ENCODE results near the gene CLDN3. TPM values are rescaled to one million over a fixed set of nuclear protein-coding genes. Genes with fewer than 3 reads are reported as not detected.

Gene CLDN3
- total and polyA plus RNA-seq, 9 of the 15 experiments (the other 6 are each of a cell fraction or from before 2014, with no cell fraction given), result 0.29 TPM; not detected in 8

DNA sequence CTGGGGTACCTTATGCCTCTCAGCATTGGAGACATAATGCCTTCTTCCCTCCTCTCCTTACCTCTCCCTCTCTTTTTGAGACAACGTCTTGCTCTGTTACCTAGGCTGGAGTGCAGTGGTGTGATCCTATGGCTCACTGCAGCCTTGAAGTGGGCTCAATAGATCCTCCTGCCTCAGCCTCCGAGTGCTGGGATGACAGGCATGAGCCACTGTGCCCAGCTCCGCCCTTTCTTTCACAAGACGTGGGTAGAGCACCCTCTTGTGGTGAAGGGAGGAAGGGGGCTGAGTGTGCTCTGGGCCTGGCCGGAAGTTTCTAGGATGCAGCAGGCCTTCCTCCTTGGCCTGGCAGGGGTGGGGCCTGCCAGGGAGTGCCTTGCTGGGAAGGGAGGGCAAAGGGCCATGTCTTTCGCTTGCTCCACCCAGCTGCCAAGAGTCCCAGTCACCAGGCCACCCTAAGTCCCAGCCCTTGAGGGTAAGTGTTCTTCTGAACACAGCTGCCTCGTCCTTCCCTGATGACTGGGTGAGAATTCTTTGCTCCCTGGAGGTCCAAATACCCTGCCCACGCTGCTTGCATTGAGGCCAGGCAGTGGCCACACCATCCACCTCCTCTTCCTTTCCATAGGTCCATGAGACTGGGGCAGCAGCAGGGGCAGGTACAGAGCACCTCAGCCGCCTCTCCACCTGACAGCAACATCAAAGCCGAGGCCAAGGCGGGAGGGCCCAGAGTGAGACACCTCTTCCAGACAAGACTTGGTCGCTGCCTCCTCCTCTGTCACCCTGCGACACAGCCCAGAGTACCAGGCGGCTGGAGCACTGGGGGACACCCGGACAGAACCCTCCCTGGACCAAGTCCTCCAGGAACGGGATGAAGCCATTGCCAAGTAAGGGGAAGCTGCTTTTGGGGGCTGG, 35.2 kb downstream of the CLDN3 start (continued):
- TF ChIP-seq, protein P1, sequence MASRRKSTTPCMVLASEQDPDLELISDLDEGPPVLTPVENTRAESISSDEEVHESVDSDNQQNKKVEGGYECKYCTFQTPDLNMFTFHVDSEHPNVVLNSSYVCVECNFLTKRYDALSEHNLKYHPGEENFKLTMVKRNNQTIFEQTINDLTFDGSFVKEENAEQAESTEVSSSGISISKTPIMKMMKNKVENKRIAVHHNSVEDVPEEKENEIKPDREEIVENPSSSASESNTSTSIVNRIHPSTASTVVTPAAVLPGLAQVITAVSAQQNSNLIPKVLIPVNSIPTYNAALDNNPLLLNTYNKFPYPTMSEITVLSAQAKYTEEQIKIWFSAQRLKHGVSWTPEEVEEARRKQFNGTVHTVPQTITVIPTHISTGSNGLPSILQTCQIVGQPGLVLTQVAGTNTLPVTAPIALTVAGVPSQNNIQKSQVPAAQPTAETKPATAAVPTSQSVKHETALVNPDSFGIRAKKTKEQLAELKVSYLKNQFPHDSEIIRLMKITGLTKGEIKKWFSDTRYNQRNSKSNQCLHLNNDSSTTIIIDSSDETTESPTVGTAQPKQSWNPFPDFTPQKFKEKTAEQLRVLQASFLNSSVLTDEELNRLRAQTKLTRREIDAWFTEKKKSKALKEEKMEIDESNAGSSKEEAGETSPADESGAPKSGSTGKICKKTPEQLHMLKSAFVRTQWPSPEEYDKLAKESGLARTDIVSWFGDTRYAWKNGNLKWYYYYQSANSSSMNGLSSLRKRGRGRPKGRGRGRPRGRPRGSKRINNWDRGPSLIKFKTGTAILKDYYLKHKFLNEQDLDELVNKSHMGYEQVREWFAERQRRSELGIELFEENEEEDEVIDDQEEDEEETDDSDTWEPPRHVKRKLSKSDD (conservative IDR thresholded peaks at IDR 0.05; ENCODE audit: low read length), result no peak
- TF ChIP-seq NCOA1 (IDR thresholded peaks at IDR 0.05; ENCODE audit: low read depth) (0 out of 2 replicates have a peak, but pooled peaks have one; percentile 15), CHD1 (IDR thresholded peaks at IDR 0.05; ENCODE audit: low read length) (no peak), PHB (CRISPR knock-in tag; IDR thresholded peaks at IDR 0.05) (no peak), MYC (IDR thresholded peaks at IDR 0.05; ENCODE audit: low read depth, low read length) (peak; percentile 70), MYC (CRISPR knock-in tag; IDR thresholded peaks at IDR 0.05; ENCODE audit: borderline replicate concordance, low read depth) (no peak), PTRF (tag; IDR thresholded peaks at IDR 0.05) (no peak), ZBTB17 (CRISPR knock-in tag; IDR thresholded peaks at IDR 0.05) (peak; percentile 71; the same call in 1 of the 2 replicates), EGR1 (conservative IDR thresholded peaks at IDR 0.05) (no peak), FOSL1 (tag; conservative IDR thresholded peaks at IDR 0.05) (no peak), ZKSCAN1 (IDR thresholded peaks at IDR 0.05; ENCODE audit: low read depth, low read length) (0 out of 2 replicates have a peak, but pooled peaks have one; percentile 46), HMGN3 (IDR thresholded peaks at IDR 0.05; ENCODE audit: borderline replicate concordance, extremely low read depth, insufficient read length, low read depth, low read length) (no peak), NCOA2 (IDR thresholded peaks at IDR 0.05; ENCODE audit: partially characterized antibody in 2 of 2) (no peak)
- TF ChIP-seq, protein P2, sequence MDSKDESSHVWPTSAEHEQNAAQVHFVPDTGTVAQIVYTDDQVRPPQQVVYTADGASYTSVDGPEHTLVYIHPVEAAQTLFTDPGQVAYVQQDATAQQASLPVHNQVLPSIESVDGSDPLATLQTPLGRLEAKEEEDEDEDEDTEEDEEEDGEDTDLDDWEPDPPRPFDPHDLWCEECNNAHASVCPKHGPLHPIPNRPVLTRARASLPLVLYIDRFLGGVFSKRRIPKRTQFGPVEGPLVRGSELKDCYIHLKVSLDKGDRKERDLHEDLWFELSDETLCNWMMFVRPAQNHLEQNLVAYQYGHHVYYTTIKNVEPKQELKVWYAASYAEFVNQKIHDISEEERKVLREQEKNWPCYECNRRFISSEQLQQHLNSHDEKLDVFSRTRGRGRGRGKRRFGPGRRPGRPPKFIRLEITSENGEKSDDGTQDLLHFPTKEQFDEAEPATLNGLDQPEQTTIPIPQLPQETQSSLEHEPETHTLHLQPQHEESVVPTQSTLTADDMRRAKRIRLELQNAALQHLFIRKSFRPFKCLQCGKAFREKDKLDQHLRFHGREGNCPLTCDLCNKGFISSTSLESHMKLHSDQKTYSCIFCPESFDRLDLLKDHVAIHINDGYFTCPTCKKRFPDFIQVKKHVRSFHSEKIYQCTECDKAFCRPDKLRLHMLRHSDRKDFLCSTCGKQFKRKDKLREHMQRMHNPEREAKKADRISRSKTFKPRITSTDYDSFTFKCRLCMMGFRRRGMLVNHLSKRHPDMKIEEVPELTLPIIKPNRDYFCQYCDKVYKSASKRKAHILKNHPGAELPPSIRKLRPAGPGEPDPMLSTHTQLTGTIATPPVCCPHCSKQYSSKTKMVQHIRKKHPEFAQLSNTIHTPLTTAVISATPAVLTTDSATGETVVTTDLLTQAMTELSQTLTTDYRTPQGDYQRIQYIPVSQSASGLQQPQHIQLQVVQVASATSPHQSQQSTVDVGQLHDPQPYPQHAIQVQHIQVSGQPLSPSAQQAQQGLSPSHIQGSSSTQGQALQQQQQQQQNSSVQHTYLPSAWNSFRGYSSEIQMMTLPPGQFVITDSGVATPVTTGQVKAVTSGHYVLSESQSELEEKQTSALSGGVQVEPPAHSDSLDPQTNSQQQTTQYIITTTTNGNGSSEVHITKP (IDR thresholded peaks at IDR 0.05; ENCODE audit: partially characterized antibody), result no peak
- TF ChIP-seq, protein P3, sequence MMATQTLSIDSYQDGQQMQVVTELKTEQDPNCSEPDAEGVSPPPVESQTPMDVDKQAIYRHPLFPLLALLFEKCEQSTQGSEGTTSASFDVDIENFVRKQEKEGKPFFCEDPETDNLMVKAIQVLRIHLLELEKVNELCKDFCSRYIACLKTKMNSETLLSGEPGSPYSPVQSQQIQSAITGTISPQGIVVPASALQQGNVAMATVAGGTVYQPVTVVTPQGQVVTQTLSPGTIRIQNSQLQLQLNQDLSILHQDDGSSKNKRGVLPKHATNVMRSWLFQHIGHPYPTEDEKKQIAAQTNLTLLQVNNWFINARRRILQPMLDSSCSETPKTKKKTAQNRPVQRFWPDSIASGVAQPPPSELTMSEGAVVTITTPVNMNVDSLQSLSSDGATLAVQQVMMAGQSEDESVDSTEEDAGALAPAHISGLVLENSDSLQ (IDR thresholded peaks at IDR 0.05), result peak; percentile 94
- TF ChIP-seq, protein P4, sequence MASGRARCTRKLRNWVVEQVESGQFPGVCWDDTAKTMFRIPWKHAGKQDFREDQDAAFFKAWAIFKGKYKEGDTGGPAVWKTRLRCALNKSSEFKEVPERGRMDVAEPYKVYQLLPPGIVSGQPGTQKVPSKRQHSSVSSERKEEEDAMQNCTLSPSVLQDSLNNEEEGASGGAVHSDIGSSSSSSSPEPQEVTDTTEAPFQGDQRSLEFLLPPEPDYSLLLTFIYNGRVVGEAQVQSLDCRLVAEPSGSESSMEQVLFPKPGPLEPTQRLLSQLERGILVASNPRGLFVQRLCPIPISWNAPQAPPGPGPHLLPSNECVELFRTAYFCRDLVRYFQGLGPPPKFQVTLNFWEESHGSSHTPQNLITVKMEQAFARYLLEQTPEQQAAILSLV (tag; IDR thresholded peaks at IDR 0.05), result peak; percentile 23; the same call in 1 of the 2 replicates
